Stimulated activated CD4-positive, alpha-beta T cell treated with anti-CD3 and anti-CD28 coated beads, Interleukin-2, amount 100 ng/mL, for 4 hours (primary cell): Measurements from ENCODE around the gene SMAD2.

ENCODE experiments used
- DNase-seq: peaks from one replicate; pipeline ENCODE4 v3.0.0-alpha.2; 2020; ENCODE audit warnings: low read depth

The SMAD2 gene

DNA sequence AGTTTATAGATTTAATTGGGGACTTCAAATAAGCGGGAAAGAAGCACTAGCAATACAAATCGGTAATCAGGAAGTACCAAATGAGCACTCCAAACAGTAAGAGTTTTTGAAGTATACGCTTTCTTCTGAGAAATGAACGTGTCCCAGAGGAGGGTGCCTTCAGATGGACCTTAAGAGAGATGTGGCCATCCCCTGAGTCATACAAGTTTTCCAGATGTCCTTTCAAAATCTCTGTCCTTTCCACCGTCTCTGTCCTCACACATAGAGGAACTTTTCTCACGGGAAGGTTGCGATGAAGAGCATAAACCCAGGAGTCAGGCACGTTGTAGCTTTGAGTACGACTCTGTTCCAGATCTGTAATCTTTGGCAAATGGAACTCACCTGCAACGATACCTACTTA lies 1.7 kb upstream of the SMAD2 start:
- no peak for DNase-seq

DNA sequence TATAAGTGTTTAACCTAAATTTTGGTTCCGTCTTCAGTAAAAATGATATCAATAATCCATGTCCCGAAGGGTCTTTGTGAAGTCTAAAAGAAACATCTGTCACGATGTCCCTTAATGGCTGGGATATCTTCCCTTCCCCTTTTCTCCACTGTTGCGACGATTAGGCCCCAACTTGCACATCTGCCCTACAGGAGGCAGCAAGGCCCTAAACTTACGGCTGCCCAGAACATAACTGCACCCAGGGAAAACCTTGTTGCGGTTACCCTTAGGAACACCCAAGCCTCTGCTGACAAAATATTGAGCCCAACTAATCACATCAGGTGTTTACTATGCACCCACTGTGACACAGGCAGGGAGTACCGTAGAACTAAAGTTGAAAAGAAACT lies 1.3 kb upstream of the SMAD2 start:
- peak; percentile 9 for DNase-seq

DNA sequence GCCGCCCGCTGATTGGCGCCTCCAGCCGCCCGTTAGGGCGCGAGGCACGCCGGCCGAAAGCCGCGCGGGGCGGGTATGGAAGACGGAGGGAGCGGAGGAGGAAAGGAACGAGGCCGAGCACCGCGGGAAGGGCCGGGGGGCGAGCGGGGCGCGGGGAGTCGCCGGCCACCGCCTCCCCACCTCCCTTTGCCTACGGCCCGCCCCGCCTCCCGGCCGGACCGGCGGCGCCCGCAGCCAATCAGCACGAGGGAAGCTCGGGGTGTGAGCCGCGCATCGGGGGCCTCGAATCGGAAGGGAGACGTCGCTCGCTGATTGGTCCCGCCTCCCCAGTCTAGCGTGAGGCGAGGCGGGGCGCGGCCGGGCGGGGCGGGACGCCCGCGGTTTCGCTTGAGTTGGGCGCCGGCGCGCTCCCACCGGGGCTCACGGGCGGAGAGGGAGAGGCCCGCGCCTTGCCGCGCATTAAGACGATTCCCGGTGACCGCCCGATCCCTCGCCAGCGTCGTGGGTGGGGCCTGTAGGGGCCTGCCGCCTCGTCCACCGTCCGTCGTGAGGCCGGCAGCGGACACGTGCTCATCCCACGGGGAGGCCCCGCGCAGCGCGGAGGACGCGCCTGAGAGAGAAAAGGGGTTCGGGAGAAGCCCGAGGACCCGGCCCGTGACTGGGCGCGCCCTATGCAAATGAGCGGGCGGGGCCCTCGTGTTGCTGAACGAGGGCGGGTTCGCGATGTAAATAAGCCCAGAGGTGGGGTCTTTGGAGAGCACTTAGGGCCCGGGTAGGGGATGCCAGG lies 665 bp upstream of the SMAD2 start:
- peak; percentile 94 for DNase-seq

DNA sequence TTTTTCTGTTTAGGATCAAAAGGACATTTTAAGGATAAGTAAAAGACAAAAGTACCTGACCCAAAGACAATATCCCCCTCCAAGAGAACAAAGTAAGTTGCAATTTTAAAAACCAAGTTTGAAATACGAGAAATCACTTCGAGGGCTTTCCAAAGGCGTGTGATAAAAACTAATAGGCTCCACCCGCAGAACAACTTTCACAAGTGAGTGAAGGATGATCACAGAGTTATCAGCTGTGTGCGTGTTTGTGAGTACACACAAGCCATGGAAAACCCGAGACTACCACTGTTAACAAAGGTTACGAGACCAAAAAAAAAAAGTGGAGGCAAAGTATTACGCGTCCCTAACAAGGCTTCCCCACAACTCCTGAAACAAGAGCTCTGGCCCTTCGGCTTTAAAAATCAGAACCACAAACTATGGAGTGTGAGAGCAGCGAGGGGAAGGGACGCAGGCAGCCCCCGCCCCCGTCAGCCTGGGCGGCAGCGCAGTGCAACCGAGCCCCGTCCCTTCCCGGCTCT lies 719 bp downstream of the SMAD2 start:
- peak; percentile 18 for DNase-seq

- no peak for DNase-seq
Observed at GRCh38 chr18:47928466-47928865, 2.0 kb downstream of the SMAD2 start.

DNA sequence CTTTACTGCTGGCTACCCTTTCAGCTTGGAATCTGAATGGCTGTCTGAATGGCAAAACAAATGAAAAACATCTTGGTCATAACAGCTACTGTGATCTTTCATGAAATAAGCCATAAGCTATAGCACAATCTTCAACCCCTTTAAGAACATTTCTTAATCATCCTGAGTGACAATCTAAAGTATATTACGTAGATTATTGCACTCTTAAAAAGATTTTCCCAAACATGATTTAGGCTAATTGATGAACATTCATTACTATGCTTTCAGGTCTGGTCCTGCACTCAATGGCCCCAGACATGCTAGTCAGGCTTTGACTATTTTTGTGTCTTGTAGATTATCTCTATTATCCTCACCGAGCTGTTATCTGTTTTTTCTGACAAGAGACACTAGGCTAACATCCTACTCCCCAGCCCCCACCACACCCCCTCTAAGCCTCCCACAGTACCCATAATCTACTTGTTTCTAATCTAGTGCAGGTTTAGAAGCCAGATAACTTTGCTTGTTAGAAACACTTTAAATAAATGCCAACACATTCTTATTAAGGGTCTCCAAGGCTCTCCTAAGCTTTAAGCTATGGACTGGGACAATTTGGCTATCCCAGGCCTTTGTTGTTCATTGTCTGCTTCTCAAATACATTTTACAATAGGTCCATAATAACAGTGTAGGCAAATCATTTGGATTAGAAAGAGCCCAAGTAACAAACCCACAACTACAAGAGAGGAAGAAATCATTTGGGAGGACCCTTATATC lies 4.2 kb downstream of the SMAD2 start:
- no peak for DNase-seq

DNA sequence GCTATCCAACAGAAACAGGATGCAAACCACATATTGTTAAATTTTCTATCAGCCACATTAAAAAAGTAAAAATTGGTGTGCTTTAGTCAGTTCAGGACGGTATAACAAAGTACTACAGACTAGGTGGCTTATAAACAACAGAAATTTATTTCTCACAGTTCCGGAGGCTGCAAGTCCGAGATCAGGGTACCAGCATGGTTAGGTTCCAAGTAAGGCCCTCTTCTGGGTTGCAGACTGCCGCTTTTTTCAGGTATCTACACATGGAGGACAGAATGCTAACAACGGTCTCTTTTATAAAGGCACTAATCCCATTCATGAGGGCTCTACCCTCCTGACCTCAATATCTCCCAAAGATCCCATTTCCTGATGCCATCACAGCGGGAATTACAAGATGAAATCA lies 10.5 kb downstream of the SMAD2 start:
- DNase-seq = no peak

GRCh38 chr18:47917923-47918610 lies 12.4 kb downstream of the SMAD2 start:
- DNase-seq = no peak

- DNase-seq = no peak
Observed at GRCh38 chr18:47915930-47916329, 14.5 kb downstream of the SMAD2 start.

DNA sequence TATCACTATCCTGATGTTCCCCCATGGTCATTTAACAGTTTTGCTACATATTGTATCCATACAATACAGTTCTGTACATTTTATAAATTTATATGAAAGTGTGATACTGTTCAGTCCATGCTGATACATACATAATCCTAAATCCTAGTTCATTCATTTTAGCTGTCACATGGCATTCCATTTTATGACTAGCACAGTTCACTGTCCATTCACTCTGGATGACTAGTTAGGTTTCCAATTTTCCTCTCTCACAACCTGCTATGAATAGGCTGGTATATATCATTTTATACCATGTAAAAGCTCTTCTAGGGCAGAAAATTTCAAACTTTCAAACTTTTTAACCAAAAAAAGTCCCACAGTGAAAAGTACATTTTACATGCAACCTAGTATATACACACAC lies 15.2 kb downstream of the SMAD2 start:
- DNase-seq = no peak

DNA sequence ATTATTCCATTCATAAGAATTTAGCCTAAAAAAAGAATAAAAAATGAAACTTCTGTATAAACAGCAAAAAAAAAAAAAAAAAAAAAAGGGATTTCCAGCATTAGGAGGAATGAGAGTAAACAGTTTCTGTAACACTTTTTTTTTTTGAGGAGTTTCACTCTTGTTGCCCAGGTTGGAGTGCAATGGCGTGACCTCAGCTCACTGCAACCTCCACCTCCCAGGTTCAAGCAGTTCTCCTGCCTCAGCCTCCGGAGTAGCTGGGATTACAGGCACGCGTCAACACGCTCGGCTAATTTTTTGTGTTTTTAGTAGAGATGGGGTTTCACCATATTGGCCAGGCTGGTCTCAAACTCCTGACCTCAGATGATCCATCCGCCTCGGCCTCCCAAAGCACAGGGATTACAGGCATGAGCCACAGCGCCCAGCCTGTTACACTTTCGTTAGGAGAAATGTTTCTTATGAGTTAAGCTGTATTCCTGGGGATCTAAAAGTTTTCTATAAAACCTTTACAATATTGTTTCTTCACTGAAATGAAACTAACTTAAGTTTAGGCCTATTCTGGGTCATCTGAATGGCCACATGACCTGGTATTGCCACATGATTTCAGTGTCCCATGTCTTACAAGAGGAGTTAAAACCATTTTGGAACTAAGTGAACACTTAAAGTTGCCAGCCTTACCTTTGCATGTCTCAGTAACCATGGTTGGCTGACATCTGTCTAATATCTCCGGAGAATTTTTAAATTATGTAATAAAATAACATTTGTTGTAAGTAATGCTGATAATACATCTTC lies 17.5 kb downstream of the SMAD2 start:
- DNase-seq = no peak

DNA sequence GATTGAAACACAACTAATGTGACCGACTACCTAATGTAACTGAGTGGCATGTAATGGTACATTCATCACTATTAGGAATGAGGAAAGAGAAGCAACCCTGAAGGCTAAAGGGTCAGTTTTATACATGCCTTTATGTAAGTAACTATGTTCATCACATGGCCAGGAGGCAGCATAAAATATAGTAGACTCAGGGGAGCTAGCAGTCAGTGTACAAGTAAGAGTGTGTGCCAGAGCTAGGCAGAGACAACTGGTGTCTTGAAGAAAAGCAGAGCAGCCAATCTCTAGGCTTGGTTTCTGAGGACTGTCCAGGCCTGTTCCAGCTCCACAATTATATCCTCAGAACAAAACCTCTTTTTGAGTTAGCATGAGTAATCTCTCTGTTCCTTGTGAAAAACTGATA lies 18.1 kb downstream of the SMAD2 start:
- no peak for DNase-seq

DNA sequence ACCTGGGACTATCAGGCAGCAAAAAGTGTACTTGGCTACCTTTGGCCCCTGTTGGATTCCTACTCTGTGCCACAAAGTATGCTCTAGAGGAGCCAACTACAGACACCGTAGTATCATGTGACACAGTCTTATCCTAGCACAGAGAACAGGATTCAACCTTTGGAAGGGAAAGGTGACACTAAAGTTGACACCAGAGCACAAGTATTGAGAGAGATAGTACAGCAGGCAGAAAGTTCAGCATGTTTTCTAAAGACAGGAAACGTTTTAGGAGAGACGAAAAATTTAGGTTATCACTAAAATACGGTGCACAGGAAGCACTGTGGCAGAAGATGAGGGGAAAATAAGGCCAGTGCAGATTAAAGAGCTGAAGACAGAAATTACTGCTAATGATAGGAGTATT lies 18.6 kb downstream of the SMAD2 start:
- no peak for DNase-seq

- DNase-seq = no peak
Observed at GRCh38 chr18:47909484-47909883, 21.0 kb downstream of the SMAD2 start.

DNA sequence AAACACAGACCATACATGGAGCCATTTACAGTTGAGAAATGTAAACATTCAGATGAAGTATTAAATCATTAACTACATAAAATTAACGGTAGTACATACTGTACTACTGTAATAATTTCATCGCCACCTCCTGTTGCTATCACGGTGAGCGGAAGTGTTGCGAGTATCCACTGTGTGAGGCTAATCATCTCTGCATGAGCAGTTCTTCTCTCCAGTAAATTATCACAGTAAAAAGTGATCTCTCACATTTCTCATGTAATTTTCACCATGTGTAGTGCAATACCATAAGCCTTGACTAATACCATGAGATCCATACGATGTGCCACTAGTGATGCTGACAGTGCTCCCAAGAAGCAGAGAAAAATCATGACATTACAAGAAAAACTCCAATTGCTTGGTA lies 21.9 kb downstream of the SMAD2 start:
- no peak for DNase-seq

- no peak for DNase-seq
Observed at GRCh38 chr18:47906408-47906807, 24.1 kb downstream of the SMAD2 start.

DNA sequence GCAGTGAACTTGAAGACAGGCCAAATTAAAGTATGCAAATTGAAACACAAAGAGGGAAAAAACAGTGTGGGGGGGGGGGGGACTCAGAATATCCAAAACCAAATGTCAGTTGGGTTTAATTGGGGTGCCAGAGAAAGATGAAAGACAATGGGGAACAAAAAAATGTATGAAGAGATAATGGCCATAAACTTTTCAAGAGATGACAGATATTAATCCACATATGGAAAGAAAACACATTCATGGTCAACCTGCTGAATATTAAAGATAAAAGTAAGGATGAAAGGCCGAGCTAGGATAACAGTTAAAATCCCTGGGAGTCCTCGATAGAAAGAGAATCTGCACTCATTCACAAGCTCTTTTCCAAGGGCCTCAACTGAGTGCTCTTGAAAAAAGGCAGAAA lies 26.6 kb downstream of the SMAD2 start:
- DNase-seq = no peak

GRCh38 chr18:47901624-47902362 lies 28.7 kb downstream of the SMAD2 start:
- no peak for DNase-seq

- DNase-seq = no peak
Observed at GRCh38 chr18:47899107-47899840, 31.2 kb downstream of the SMAD2 start.

- DNase-seq = no peak
Observed at GRCh38 chr18:47898696-47899095, 31.8 kb downstream of the SMAD2 start.

- DNase-seq = no peak
Observed at GRCh38 chr18:47898055-47898454, 32.4 kb downstream of the SMAD2 start.
